ENCODE measurements around the gene IQCH. TPM values are rescaled to one million over a fixed set of nuclear protein-coding genes. Genes with fewer than 3 reads are reported as not detected.

The IQCH gene
- total and polyA plus RNA-seq, 7 donors, result 0.36 to 3.8 (median 1.4) TPM

DNA sequence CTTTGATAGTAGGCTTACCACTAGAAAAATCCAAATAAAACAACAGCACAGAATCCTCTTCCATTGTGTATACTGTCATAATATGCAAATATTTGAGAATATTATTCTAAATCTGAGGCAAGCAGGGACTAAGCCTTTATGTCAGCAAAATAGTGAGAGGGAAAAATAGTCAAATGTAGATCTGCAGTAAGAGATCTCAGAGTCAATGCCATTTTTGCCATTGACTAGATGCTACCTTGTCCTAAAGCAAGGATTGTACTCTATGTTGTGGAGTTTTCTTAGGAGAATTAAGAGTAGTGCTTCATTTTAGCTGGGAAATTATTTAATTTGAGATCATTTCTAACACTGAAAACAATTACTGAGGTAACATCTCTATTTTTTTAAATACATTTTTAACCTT, 50.2 kb downstream of the IQCH start:
- Histone ChIP-seq H3K4me3 (no peak overlapping the region), H3K36me3 (no peaks in the 10 kb centered on the region), H3K27ac (no peak overlapping the region), H3K27me3 (no peaks in the 10 kb centered on the region), H3K9me3 (no peaks in the 10 kb centered on the region), H3K4me1 (peaks cover 0 to 15% (median 5%) of the 10 kb centered on the region in 4 donors)
- TF ChIP-seq, protein P1, sequence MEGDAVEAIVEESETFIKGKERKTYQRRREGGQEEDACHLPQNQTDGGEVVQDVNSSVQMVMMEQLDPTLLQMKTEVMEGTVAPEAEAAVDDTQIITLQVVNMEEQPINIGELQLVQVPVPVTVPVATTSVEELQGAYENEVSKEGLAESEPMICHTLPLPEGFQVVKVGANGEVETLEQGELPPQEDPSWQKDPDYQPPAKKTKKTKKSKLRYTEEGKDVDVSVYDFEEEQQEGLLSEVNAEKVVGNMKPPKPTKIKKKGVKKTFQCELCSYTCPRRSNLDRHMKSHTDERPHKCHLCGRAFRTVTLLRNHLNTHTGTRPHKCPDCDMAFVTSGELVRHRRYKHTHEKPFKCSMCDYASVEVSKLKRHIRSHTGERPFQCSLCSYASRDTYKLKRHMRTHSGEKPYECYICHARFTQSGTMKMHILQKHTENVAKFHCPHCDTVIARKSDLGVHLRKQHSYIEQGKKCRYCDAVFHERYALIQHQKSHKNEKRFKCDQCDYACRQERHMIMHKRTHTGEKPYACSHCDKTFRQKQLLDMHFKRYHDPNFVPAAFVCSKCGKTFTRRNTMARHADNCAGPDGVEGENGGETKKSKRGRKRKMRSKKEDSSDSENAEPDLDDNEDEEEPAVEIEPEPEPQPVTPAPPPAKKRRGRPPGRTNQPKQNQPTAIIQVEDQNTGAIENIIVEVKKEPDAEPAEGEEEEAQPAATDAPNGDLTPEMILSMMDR (IDR thresholded peaks at IDR 0.05), result no peak
- no peak for TF ChIP-seq POLR2AphosphoS5 (IDR thresholded peaks at IDR 0.05)
- TF ChIP-seq EP300 (IDR thresholded peaks at IDR 0.05), result no peak
- TF ChIP-seq POLR2A (IDR thresholded peaks at IDR 0.05), result no peak
- no peak for DNase-seq
- intact Hi-C loops (cut with DNase I), result loop anchor here (1.0 kb wide), 1 partner anchor 358 kb away; no protein-coding TSS in a partner anchor

DNA sequence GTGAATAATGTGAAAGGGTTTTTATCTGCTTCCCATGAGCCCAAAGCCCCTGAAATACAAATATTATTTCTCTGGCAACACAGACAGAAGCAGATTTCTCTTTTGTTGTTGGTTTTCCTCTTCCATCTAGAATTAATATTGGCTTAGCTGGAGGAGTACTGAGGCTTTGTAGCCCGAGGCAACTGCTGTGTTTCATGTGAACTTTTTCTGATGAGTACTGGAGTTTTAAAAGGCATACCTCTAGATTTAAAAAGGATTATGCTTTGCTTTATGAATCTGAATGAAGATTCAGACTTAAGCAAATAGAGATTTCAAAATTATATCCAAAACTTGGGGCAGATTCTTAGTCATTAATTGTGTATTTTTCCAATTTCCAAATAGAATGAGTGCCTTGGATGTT, 50.9 kb downstream of the IQCH start:
- no peak overlapping the region for H3K27ac ChIP-seq

DNA sequence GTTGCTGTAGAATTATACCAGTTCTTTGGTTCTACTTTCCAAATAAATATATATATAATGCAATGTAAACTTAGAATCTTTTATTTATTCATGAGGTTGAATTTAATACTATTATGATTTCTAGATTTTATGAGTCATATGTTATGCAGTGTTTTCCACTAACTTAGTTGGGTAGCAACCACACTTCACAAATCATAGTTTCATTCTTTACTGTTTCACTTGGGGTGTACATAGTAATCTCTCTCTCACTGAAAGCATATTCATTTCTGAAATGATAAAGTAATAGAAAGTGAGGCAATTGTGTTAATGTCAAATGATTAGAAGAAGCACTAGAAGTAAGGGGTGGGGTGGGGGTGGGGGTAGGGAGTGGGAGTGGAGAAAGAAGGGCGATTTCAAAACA, 52.6 kb downstream of the IQCH start:
- no peaks in the 10 kb centered on the region for H3K36me3 ChIP-seq
- no peak overlapping the region for H3K27ac ChIP-seq
- H3K9me3 ChIP-seq, result no peaks in the 10 kb centered on the region
- peaks cover 0 to 15% (median 5%) of the 10 kb centered on the region in 4 donors for H3K4me1 ChIP-seq
- no peak overlapping the region for H3K4me3 ChIP-seq
- TF ChIP-seq POLR2A (IDR thresholded peaks at IDR 0.05) (no peak), POLR2AphosphoS5 (IDR thresholded peaks at IDR 0.05) (no peak), EP300 (IDR thresholded peaks at IDR 0.05) (no peak)
- TF ChIP-seq, protein P1 (IDR thresholded peaks at IDR 0.05), result no peak
- no peak for DNase-seq
- intact Hi-C loops (cut with DNase I), result no loop called here
- 57 to 66% methylated on average over 1 of the region's 1 CpG for WGBS, 2 donors
- H3K27me3 ChIP-seq, result no peaks in the 10 kb centered on the region

More for the DNA sequence above, 50.9 kb downstream of the IQCH start:
- Histone ChIP-seq H3K27me3 (no peaks in the 10 kb centered on the region), H3K4me1 (peaks cover 0 to 15% (median 5%) of the 10 kb centered on the region in 4 donors), H3K9me3 (no peaks in the 10 kb centered on the region), H3K4me3 (no peak overlapping the region), H3K36me3 (no peaks in the 10 kb centered on the region)
- DNase-seq, result no peak
- intact Hi-C loops (cut with DNase I), result loop anchor here (1.0 kb wide), 1 partner anchor 359 kb away; no protein-coding TSS in a partner anchor
- TF ChIP-seq POLR2A (IDR thresholded peaks at IDR 0.05) (no peak), POLR2AphosphoS5 (IDR thresholded peaks at IDR 0.05) (no peak), EP300 (IDR thresholded peaks at IDR 0.05) (no peak)
- TF ChIP-seq, protein P1 (IDR thresholded peaks at IDR 0.05), result no peak
- 45 to 76% methylated on average over 1 of the region's 1 CpG for WGBS, 2 donors

DNA sequence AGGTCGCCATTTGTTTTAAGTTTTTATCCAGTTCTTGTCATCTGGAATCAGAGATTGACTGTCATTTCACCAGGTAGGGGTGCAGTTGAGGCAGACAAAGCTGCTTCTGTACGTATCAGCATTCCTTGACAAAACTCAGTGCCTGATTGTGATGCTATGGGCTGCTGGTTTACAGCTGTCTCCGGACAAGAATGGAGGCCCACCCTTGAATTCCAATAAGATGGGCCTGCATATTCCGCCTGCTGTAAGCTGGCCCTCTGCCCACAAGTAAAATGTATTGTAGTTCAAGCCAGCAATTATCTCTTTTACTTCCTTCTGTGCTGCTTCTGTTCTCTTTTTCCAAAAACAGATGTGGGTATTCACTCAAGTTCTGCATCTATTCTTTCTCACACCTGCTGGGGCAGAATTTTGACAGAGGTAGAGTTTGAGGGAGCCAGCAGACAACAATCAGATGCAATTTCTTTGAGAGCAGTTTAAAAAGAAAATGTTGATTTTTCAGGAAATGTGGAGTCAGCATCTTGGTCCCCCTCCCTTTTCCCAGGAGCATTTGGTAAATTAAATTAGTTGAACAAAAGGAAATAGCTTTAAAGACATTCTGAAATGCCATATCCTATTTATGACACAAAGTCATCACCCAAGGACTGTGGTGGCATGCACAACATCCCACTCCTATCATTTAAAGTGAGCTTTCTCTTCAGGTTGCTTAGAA, 53.5 kb downstream of the IQCH start:
- no peaks in the 10 kb centered on the region for H3K27me3 ChIP-seq
- H3K4me1 ChIP-seq, result peaks cover 0 to 15% (median 5%) of the 10 kb centered on the region in 4 donors
- DNase-seq, result no peak
- H3K27ac ChIP-seq, result no peak overlapping the region
- H3K36me3 ChIP-seq, result no peaks in the 10 kb centered on the region
- WGBS, 2 donors, result 68 to 75% methylated on average over 4 of the region's 4 CpGs
- TF ChIP-seq, protein P1 (IDR thresholded peaks at IDR 0.05), result no peak
- TF ChIP-seq POLR2A (IDR thresholded peaks at IDR 0.05) (no peak), EP300 (IDR thresholded peaks at IDR 0.05) (no peak), POLR2AphosphoS5 (IDR thresholded peaks at IDR 0.05) (no peak)
- no peak overlapping the region for H3K4me3 ChIP-seq
- no peaks in the 10 kb centered on the region for H3K9me3 ChIP-seq
- intact Hi-C loops (cut with DNase I), result no loop called here

Measured in sigmoid colon (tissue), 7 donors.